SK-N-SH treated with all-trans-retinoic acid at 6 μM for 48 hours (cell line): ENCODE results near the gene FZR1.

Experiments
- TCF4 ChIP-seq: fragments of 250-450 bp; sonication (Bioruptor Pico); IDR thresholded peaks from 2 replicates; pipeline ENCODE4 v1.8.0; 2021; ENCODE audit warnings: mild to moderate bottlenecking, moderate library complexity, borderline replicate concordance
- ZC3H10 ChIP-seq: fragments of 250-450 bp; sonication (Bioruptor Pico); IDR thresholded peaks from 2 replicates; pipeline ENCODE4 v1.5.1; 2021; ENCODE audit warnings: mild to moderate bottlenecking, moderate library complexity
- ZNF565 ChIP-seq: fragments of 450-650 bp; formaldehyde crosslinking; conservative IDR thresholded peaks from 2 replicates; pipeline ENCODE4 v1.5.0; 2020; ENCODE audit warnings: low read depth, mild to moderate bottlenecking, moderate library complexity
- ZNF70 ChIP-seq: fragments of 450-650 bp; formaldehyde crosslinking; IDR thresholded peaks from 2 replicates; pipeline ENCODE4 v1.5.0; 2020; ENCODE audit warnings: mild to moderate bottlenecking, moderate library complexity
- ZNF8 ChIP-seq: fragments of 450-650 bp; formaldehyde crosslinking; IDR thresholded peaks from 2 replicates; pipeline ENCODE4 v1.5.0; 2020; ENCODE audit warnings: mild to moderate bottlenecking, moderate library complexity
- TF ChIP-seq, protein P1 (sequence below): fragments of 250-450 bp; sonication (Bioruptor Pico); IDR thresholded peaks from 2 replicates; pipeline ENCODE4 v1.5.1; 2020; ENCODE audit warnings: low read depth, mild to moderate bottlenecking, moderate library complexity
- TF ChIP-seq, protein P2 (sequence below): fragments of 250-450 bp; sonication (Bioruptor Pico); IDR thresholded peaks from 2 replicates; pipeline ENCODE4 v1.8.0; 2021; ENCODE audit warnings: low read depth, mild to moderate bottlenecking, moderate library complexity, borderline replicate concordance

DNA sequence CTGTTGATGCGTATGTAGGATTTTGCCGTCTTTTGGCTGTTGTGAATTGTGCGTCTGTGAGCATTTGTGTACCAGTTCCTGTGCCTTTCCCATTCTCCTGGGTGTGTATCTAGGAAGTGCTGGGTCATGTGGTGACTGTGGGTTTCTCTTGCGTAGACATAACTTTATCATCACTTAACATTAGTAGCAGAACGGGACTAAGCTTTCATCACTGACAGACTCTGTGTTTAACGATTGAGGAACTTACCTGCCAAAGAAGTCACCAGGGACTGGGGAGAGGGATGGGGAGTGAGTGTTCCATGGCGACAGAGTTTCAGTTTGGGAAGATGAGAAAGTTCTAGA lies 15.0 kb downstream of the FZR1 start:
- TF ChIP-seq ZNF565 (no peak), TCF4 (CRISPR knock-in tag) (no peak), ZNF70 (CRISPR knock-in tag) (no peak), ZNF8 (no peak), ZC3H10 (CRISPR knock-in tag) (no peak)
- TF ChIP-seq, protein P1, sequence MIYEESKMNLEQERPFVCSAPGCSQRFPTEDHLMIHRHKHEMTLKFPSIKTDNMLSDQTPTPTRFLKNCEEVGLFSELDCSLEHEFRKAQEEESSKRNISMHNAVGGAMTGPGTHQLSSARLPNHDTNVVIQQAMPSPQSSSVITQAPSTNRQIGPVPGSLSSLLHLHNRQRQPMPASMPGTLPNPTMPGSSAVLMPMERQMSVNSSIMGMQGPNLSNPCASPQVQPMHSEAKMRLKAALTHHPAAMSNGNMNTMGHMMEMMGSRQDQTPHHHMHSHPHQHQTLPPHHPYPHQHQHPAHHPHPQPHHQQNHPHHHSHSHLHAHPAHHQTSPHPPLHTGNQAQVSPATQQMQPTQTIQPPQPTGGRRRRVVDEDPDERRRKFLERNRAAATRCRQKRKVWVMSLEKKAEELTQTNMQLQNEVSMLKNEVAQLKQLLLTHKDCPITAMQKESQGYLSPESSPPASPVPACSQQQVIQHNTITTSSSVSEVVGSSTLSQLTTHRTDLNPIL (CRISPR knock-in tag) = no peak
- TF ChIP-seq, protein P2, sequence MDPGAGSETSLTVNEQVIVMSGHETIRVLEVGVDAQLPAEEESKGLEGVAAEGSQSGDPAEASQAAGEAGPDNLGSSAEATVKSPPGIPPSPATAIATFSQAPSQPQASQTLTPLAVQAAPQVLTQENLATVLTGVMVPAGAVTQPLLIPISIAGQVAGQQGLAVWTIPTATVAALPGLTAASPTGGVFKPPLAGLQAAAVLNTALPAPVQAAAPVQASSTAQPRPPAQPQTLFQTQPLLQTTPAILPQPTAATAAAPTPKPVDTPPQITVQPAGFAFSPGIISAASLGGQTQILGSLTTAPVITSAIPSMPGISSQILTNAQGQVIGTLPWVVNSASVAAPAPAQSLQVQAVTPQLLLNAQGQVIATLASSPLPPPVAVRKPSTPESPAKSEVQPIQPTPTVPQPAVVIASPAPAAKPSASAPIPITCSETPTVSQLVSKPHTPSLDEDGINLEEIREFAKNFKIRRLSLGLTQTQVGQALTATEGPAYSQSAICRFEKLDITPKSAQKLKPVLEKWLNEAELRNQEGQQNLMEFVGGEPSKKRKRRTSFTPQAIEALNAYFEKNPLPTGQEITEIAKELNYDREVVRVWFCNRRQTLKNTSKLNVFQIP = no peak
